HG02642 (cell line): ENCODE data around the gene RNF126.
A peak's percentile ranks its signal among the peaks of the same experiment; 100 is the strongest.
"Not testable (repeated sequence)": the region's sequence is repeated elsewhere in the genome, so short reads cannot be mapped to it uniquely, and the experiment has no call there.

Source experiments
- ATAC-seq: cut with Tn5 transposase; IDR thresholded peaks from one replicate; pipeline ENCODE4 v1.9.1; 2021; ENCODE audit warnings: mild to moderate bottlenecking; ENCODE audit not compliant: unreplicated experiment, poor library complexity

RNF126 gene

DNA sequence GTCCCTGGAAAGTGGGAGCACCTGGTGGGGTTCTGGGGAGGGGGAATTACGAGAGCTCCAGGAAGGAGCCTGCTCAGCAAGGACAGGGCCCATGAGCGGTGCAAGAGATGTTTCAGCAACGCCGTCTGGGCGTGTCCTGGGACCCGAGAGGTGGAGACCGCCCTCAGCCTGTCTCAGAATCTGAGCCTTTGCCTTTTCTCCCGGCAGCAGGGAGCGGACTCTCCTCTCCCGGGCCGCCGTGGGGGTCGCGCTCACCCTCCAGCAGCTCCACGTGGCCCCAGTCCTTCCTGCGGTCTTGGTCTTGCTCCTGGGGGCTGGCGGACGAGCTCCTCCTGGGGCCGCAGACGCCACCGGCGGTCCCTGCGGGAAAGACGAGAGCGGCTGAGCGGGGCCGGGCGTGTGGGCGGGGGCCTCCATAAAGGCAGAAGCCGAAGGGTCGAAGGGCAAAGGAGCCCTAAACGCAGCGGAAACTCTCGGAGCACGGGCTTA is 30.4 kb downstream of the RNF126 start:
- peak; percentile 17 for ATAC-seq

DNA sequence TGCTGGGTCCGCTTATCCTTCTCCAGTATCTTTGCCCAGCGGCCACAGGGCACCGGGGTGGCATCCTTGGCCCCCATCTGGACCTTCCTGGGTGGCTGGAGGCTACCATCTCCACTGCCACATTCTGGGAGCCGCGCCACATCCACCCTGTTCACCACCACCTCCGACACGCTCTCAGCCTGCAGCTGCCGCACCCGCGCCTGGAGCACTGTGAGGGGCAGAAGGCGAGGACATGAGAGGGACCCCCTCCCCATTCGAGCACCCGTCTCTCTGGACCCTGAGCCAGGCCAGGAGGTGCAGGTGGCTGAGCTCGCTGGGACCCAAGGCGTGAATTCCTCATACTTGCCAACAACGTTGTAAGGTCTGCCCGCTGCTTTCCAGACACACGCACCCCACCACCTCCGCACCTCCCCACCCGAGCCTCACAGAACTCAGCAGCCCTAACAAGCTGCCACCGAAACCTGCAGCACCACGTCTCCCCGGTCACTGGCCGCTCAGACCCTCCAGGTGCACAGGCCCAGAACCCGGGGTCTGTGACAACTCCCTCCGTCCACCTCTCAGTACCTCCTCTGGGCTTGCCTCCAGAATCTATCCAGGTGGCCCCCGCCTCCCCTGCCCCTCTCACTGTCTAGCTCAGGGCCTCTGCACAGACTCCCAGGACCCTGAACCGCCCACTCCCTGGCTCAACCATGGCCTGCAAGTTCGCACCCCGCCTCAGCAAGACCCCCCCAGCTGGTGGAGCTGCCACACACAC is 32.9 kb downstream of the RNF126 start:
- no peak for ATAC-seq

DNA sequence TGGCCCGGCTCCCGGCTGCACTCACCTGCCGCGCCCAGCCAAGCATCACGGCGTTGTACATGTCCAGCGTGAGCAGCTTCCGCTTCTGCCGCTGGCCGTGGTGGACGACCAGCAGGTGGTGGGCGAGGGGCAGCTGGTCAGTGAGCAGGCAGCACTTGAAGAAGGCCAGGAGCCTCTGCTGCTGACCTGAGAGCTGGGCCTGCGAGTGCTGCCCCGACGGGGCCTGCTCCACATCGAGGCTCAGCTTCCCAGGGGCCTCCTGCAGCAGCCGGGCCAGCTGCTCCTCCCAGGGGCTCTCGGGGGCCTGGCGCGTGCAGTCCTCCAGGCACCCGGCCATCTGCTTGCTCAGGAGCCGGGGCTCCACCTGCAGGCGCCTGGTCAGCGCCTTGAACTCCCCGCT is 33.5 kb downstream of the RNF126 start:
- not testable (repeated sequence) for ATAC-seq

DNA sequence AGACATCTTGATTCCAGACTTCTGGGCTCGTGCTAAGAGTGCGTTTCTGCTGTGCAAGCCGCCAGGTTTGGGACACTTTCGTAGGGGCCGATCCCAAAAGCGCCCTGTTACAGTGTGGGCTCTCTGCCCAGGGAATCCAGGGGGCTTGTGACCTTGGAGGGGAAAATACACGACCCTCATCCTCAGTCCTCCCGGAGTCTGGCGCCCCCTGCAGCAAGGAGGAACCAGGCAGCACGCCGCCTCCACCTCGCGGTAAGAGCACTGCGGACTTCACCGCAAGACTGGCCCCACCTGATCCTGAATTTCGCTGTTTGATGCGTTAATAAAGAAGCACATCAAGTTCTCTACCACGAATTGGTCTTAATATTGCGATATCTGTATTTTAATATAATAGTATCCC is 34.8 kb downstream of the RNF126 start:
- ATAC-seq = no peak

DNA sequence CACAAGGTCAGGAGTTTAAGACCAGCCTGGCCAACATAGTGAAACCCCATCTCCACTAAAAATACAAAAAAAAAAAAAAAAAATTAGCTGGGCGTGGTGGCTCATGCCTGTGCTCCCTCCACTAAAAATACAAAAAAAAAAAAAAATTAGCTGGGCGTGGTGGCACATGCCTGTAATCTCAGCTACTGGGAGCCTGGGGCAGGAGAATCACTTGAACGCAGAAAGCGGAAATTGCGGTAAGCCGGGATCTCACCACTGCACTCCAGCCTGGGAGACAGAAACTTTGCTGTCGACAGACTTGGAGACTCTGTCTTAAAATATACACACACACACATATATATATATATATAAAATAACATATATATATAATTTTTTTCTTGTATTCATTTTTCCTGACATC is 36.4 kb downstream of the RNF126 start:
- ATAC-seq = not testable (repeated sequence)

DNA sequence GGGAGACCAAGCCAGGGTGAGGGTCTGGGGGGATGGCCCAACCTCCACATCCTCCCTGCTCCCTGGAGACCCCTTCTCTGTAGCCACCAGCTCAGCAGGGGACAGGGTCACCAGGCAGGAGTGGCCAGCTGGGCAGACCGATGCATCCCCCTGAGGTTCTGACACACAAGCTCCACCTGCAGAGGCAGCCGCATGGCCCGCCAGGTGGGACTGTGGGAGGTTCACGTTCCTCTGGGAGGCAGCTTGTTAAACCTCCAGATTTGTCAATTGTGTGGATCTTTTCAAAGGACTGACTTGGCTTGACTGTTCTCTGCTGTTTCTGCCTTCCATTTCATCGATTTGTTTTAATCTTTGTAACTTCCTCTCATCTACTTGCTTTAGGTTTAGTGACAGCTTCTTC is 37.8 kb downstream of the RNF126 start:
- no peak for ATAC-seq

DNA sequence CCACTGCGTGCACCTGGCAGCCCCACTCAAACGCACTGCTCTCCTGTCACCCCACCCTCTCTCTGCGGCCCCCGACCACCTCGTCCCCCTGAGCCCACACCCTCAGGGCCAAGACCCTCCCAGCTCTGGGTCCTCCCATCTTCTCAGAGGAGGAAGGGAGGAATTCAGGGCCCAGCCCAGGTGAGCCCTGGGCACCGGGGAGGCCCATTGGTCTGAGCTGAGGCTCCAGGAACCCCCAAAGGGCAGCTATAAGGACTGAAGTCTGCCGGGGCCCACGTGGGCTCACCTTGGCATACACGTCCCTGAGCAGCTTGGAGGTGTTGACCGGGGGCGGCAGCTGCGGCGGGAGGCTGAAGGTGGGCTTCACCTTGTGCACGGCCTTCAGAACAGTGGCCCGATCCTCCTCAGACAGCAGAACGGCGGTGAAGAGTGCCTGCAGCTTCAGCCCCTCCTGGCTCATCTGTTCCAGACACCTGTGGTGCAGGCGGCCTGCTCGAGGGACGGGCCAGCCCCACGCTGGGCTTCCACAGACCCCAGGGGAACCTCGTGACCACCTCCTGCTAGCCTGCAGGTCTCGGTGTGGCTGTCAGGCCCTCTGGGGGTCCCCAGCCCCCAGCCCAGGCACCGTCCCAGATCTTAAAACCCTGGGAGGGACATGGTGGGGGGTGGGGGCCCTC is 38.4 kb downstream of the RNF126 start:
- ATAC-seq = no peak

DNA sequence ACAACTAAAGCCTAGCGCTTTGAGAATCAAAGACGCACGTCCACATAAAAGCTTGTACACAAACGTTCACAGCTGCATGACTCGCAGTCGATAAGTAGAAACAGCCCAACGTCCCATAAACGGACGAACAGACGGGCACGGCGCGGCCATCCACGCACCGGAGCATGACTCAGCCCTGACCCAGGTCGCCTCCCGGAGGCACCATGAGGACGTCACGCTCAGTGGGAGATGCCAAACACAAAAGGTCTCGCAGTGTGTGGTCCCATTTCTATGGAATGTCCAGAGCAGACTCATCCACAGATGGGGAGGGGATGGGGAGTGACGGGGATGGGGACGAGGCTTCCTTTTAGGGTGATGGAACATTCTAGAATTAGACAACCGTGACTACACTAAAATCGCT is 39.0 kb downstream of the RNF126 start:
- no peak for ATAC-seq

DNA sequence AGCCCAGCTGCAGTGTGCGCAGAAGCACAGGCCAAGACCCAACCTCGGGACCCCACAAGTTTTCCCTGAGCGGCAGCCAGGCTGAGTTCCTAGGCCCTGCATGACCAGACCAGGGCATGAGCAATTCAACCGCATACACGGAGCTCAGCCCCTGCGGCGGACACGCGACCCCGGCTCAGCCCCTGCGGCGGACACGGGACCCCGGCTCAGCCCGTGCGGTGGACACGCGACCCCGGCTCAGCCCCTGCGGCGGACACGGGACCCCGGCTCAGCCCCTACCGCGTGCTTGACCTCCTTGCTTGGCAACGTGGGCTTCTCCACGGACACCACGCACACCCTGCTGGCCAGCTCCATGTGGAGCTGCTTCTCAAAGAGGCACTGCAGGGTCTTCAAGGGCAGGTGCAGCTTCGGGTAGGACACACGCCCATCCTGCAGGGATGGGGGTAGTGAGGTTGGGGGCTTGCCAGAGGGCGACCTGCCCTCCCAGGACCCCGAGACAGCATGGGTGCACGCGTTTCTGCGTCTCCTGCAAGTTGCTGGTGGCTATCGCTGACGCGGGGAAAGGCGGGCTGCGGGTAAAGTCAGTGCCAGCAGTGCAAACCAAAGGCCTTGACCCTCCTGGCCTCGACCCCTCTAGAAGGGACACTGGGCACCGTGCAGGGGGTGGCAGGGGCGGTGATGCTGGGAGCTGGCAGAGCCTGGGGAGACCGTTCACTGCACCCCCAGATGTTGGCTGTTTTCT is 39.7 kb downstream of the RNF126 start:
- no peak for ATAC-seq

DNA sequence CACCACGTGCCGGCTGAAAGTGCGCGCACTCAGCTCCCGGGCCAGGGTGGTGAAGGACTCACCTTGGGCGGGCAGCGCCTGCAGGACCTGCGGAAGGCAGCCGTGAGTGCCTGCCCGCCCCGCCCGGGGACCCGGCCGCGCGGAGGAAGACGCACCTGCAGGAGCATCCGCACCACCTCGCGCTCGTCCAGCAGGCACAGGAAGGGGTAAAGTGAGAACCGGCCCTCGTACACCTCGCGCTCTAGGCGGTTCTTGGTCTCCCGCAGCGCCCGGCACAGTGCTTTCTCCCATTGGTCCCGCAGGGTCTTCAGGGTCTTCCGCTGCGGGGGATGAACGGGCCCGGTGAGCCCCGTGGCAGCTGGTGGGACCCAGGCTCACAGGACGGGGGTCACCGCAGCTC is 40.3 kb downstream of the RNF126 start:
- no peak for ATAC-seq

DNA sequence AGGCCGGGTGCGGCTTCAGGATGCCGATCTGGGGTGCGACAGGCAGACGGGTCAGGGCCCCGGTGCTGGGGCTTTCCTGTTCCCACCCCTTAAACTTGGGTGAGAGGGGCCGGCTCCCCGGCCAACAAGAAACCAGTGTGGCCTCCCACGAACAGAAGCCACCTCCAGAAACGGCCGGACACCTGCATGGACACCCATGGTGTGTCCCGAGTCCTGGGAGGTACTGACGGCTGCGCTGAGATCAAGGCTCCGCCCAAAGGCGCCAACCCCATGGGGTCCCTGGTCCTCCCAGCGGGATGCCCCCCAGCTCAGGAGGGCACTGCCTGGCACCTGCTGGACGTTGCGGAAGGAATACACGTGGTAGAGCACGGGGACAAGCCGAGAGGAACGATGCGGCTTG is 41.2 kb downstream of the RNF126 start:
- ATAC-seq = no peak

DNA sequence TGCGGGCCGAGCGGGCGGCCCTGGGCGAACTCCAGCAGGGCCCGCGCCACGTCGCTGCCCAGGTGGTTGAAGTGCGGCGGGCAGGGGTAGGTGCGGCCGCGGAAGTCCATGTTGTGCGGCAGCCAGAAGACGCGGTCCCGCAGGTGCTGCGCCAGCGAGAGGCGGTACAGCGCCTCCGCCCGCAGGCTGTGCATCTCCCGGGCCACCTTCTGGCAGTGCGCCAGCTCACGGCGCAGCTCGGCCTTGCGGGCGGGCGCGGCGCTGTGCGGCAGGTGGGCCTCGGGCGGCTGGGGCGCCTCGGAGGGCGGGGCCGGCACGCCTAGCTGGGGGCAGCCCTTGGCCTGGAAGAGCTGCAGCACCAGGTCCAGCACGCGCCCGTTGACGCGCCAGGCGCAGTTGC is 41.8 kb downstream of the RNF126 start:
- ATAC-seq = not testable (repeated sequence)

DNA sequence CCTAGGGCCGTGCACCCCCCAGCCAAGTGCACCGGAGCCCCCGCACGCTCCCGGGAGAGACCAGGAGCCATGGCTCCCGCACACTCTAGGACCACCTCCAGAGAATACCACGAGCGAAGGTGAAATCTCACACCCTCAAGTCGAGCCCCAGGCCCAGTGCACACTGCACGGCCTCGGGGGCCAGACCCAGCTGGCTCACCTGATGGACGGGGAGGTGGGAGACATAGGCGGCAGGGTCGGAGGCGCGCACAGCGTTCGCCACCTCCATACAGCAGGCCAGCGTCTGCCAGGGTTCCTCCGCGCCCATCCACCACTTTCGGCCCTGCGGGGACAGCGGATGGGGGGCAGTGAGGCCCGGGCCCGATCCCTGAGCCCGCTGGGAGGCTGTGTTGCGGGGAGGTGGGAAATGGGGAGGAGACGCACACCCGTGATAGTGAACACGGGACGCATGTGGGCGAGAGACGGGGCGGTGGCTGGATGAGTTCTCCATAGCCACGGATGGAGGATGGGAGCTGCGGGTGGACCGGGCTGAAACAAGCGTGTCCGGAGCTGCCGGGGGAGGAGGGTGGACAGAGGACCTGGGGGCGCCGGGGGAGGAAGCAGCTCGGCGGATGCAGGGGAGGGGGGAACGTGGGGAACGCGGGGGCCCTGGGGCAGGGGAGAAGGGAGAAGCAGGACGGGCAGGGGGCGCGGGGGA is 42.7 kb downstream of the RNF126 start:
- ATAC-seq = no peak

DNA sequence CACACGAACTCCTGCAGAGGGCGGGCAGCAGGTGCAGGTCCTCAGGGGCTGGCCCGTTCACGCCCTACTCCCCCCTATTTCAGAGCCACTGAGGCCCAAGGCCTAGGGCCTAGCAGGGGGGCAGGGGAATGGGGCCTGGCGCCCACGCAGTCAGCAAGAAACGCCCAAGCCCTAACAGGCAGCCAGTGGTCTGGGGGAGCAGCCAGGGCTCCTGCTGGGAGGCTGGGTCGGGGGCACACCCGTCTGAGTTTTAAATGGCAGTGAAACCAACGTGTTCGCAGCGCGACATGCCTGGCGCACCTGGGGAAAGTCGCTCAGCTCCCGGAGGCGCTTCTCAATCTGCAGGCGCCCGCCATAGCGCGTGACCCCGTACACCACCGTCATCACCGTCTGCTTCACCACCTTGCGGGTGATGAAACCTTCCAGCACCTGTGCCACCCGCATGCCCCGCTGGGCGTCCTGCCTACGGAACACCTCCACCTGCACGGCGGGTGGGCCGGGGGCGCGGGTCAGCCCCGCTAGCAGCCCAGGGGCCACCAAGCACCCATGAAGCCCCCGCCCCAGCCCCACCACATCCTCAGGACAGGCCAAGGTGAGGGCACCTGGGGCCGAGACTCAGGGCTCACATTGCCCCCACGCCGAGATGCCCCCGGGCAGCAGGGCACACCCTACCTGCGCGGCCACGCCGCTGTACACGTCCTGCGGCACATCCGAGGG is 43.6 kb downstream of the RNF126 start:
- no peak for ATAC-seq

DNA sequence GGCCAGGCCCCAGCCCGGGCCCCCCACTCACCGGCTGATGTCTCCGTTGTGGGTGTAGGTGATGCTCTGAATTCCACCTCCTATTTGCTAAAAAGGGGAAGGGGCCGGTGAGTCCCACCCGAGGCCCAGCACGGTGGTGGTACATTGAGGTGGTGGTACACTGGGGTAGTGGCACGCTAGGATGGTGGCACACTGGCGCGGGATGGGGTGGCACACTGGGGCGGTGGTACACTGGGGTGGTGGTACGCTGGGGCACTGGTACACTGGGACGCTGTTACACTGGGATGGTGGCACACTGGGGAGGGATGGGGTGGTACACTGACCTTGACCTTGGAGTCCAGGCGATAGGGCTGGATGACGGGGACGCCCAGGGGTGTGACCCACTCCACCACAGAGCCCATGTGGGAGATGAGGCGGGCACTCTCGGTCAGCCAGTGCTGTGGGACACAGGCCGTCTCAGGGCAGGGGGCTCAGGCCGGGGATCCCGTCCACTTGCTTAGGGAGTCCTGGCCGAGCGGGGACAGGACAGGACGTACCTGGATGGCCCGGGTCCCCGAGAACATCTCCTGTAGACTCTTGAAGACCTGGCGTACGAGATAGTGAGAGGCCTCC is 44.2 kb downstream of the RNF126 start:
- no peak for ATAC-seq

DNA sequence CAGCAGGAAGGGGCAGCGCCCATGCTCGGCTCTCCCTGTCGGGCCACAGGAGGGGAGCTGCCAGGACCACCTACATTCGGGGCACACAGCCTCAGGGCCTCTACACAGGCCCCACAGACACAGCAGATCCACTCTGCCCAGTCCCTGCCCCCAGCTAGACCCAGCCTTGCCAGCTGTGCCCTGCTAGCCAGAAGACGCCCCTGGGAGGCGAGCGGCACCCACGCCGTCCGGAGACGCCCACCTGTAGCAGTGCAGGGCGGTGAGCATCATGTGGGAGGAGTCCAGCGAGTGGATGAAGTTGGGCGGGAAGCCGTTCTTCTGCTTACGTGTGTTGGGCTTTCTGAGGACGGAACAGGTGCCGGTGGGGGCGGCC is 44.8 kb downstream of the RNF126 start:
- ATAC-seq = no peak

DNA sequence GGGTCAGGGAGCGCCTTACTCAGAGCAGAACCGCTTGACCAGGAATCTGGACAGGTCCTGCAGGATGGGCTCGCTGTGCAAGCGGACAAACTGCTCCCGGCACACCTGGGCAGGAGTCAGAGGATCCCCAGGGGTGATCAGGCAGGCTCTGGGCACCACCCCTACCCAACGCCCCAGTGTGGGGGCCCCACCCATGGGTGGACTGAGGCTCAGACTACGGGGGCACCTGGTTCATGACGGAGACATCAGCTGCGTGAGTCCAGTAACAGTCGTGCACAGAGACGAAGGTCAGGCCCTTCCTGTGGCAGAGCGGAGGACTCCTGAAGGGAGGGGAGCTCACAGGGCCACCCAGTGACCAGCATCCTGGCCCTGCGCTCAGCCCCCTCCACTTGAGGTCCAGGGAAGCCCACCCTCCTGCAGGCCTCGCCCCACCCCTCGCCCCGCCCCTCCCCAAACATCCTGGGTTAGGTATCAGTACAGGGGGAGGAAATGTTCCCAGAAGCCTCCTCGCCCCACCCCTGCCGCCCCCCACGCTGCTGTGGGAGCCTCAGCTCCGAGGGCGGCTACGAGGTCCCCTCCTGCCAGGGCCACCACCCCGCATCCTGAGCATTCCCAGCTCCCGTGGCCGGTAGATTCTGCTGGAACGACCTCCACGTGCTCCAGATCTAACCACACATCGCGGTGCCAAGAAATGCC is 45.3 kb downstream of the RNF126 start:
- ATAC-seq = no peak

DNA sequence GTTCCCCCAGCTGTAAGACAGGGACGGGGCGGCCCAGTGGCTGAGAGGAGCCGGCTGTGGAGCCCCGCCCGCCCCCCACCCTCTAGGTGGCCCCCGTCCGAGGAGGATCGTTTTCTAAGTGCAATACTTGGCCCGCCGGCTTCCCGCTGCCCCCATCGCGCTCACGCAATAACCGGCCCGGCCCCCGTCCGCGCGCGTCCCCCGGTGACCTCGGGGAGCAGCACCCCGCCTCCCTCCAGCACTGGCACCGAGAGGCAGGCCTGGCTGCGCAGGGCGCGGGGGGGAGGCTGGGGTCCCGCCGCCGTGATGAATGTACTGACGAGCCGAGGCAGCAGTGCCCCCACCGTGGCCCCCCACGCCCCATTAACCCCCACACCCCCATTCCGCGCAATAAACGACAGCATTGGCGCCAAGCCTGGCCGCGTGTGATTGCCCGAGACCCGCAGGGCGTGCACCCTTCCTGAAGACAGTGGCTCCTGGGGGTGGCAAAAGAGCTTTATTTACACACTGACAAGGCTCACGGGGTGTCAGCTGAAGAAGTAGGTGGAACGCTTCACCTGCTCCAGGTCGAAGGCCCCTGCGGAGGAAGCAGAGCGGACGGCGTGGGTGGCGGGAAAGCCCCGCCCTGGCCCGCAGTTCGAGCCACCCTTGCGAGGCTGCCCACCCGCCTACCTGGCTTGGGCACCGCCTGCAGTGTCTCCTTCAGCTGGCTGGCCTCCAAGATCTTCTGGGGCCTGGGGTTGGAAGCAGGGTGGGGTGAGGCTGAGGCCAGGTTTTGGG is 46.1 kb downstream of the RNF126 start:
- ATAC-seq = no peak
